ENCODE data around the gene TPM3. TPM values are rescaled to one million over a fixed set of nuclear protein-coding genes. Genes with fewer than 3 reads are reported as not detected.

Gene TPM3
- total and polyA plus RNA-seq, 2 experiments from 2014 or later: 557 to 578 TPM

GRCh38 chr1:154155251-154155650 lies 36.6 kb downstream of the TPM3 start:
- peaks cover 16% of the 10 kb centered on the region for H3K79me2 ChIP-seq (ENCODE audit: insufficient read depth)
- H2AFZ ChIP-seq: no peak overlapping the region
- TF ChIP-seq EZH2 (IDR thresholded peaks at IDR 0.05; ENCODE audit: insufficient read depth, poor library complexity, severe bottlenecking) (no peak), EZH2phosphoT487 (IDR thresholded peaks at IDR 0.05; ENCODE audit: insufficient read depth, low read depth) (no peak)
- H3K4me1 ChIP-seq (ENCODE audit: insufficient read depth): 0 out of 2 replicates have a peak, but pooled peaks cover 4% of the 10 kb centered on the region
- H3K36me3 ChIP-seq (ENCODE audit: low read depth): peaks cover 35% of the 10 kb centered on the region
- H4K20me1 ChIP-seq (ENCODE audit: insufficient read depth): no peaks in the 10 kb centered on the region
- H3K9ac ChIP-seq: 0 out of 2 replicates have a peak overlapping the region, but pooled peaks have one; percentile 3
- H3K27ac ChIP-seq: peak overlapping the region; percentile 38
- DNase-seq: peak; percentile 41
- in situ Hi-C loops (cut with MboI): no loop called here
- no peak overlapping the region for H3K4me2 ChIP-seq (ENCODE audit: unreplicated experiment)
- H3K9me2 ChIP-seq (ENCODE audit: insufficient read depth): no peaks in the 10 kb centered on the region
- WGBS, 2 experiments (ENCODE audit: low coverage in 1 of 2, low lambda C conversion rate in 2 of 2, missing lambda C conversion rate in 2 of 2): 22 to 25% methylated on average over 9 of the region's 9 CpGs
- H3K27me3 ChIP-seq (replicated peaks; ENCODE audit: insufficient read depth): no peaks in the 10 kb centered on the region
- no peaks in the 10 kb centered on the region for H3K9me3 ChIP-seq (ENCODE audit: low read depth)
- H3K4me3 ChIP-seq: no peak overlapping the region
- peaks cover 56% of the 10 kb centered on the region for H3F3A ChIP-seq (ENCODE audit: insufficient read depth)

GRCh38 chr1:154154534-154155191 lies 37.2 kb downstream of the TPM3 start, which contains the start of gene NUP210L:
TSS of gene NUP210L (minus strand) at chr1:154155073.
- no peak within 1 kb of the TSS for H3K4me2 ChIP-seq (ENCODE audit: unreplicated experiment)
- in situ Hi-C loops (cut with MboI): no loop called here
- no peak within 1 kb of the TSS for H2AFZ ChIP-seq
- no peak within 1 kb of the TSS for H3K4me3 ChIP-seq
- no peaks in the 10 kb centered on the region for H3K9me2 ChIP-seq (ENCODE audit: insufficient read depth)
- H3F3A ChIP-seq (ENCODE audit: insufficient read depth): peaks cover 52% of the 10 kb centered on the region
- H3K27ac ChIP-seq: peak within 1 kb of the TSS; percentile 38
- 77 to 78% methylated on average over 24 to 29 of the region's 29 CpGs for WGBS, 2 experiments (ENCODE audit: low coverage in 1 of 2, low lambda C conversion rate in 2 of 2, missing lambda C conversion rate in 2 of 2)
- peak; percentile 36 for DNase-seq
- no peaks in the 10 kb centered on the region for H3K9me3 ChIP-seq (ENCODE audit: low read depth)
- H3K36me3 ChIP-seq (ENCODE audit: low read depth): peaks cover 29% of the 10 kb centered on the region
- TF ChIP-seq EZH2phosphoT487 (IDR thresholded peaks at IDR 0.05; ENCODE audit: insufficient read depth, low read depth): no peak
- no peak for TF ChIP-seq EZH2 (IDR thresholded peaks at IDR 0.05; ENCODE audit: insufficient read depth, poor library complexity, severe bottlenecking)
- H3K4me1 ChIP-seq (ENCODE audit: insufficient read depth): 0 out of 2 replicates have a peak, but pooled peaks cover 4% of the 10 kb centered on the region
- peaks cover 10% of the 10 kb centered on the region for H3K79me2 ChIP-seq (ENCODE audit: insufficient read depth)
- H3K27me3 ChIP-seq (replicated peaks; ENCODE audit: insufficient read depth): no peaks in the 10 kb centered on the region
- H3K9ac ChIP-seq: 0 out of 2 replicates have a peak within 1 kb of the TSS, but pooled peaks have one; percentile 3
- H4K20me1 ChIP-seq (ENCODE audit: insufficient read depth): no peaks in the 10 kb centered on the region

GRCh38 chr1:154154053-154154452 lies 37.8 kb downstream of the TPM3 start:
- no peak for DNase-seq
- Histone ChIP-seq H3K4me1 (ENCODE audit: insufficient read depth) (0 out of 2 replicates have a peak, but pooled peaks cover 4% of the 10 kb centered on the region), H2AFZ (no peak overlapping the region), H4K20me1 (ENCODE audit: insufficient read depth) (no peaks in the 10 kb centered on the region), H3K9me2 (ENCODE audit: insufficient read depth) (no peaks in the 10 kb centered on the region), H3K4me2 (ENCODE audit: unreplicated experiment) (no peak overlapping the region), H3K27ac (no peak overlapping the region), H3K27me3 (replicated peaks; ENCODE audit: insufficient read depth) (no peaks in the 10 kb centered on the region), H3K79me2 (ENCODE audit: insufficient read depth) (peaks cover 4% of the 10 kb centered on the region), H3K4me3 (no peak overlapping the region), H3K9me3 (ENCODE audit: low read depth) (no peaks in the 10 kb centered on the region), H3K9ac (no peak overlapping the region), H3F3A (ENCODE audit: insufficient read depth) (peaks cover 46% of the 10 kb centered on the region), H3K36me3 (ENCODE audit: low read depth) (peaks cover 23% of the 10 kb centered on the region)
- TF ChIP-seq EZH2 (IDR thresholded peaks at IDR 0.05; ENCODE audit: insufficient read depth, poor library complexity, severe bottlenecking): no peak
- 95 to 97% methylated on average over 6 of the region's 6 CpGs for WGBS, 2 experiments (ENCODE audit: low coverage in 1 of 2, low lambda C conversion rate in 2 of 2, missing lambda C conversion rate in 2 of 2)
- in situ Hi-C loops (cut with MboI): no loop called here

GRCh38 chr1:154151311-154151710 lies 40.6 kb downstream of the TPM3 start:
- no peak for TF ChIP-seq EZH2 (IDR thresholded peaks at IDR 0.05; ENCODE audit: insufficient read depth, poor library complexity, severe bottlenecking)
- TF ChIP-seq EZH2phosphoT487 (IDR thresholded peaks at IDR 0.05; ENCODE audit: insufficient read depth, low read depth): no peak

More at GRCh38 chr1:154151311-154151710, 40.6 kb downstream of the TPM3 start:
- no peak overlapping the region for H3K27ac ChIP-seq
- H3K9ac ChIP-seq: no peak overlapping the region
- in situ Hi-C loops (cut with MboI): no loop called here
- 0 out of 2 replicates have a peak, but pooled peaks cover 4% of the 10 kb centered on the region for H3K4me1 ChIP-seq (ENCODE audit: insufficient read depth)
- peak; percentile 37 for DNase-seq
- H3K9me2 ChIP-seq (ENCODE audit: insufficient read depth): no peaks in the 10 kb centered on the region
- no peak overlapping the region for H2AFZ ChIP-seq
- peaks cover 25% of the 10 kb centered on the region for H3F3A ChIP-seq (ENCODE audit: insufficient read depth)
- H3K79me2 ChIP-seq (ENCODE audit: insufficient read depth): no peaks in the 10 kb centered on the region
- no peak overlapping the region for H3K4me2 ChIP-seq (ENCODE audit: unreplicated experiment)
- H3K36me3 ChIP-seq (ENCODE audit: low read depth): peaks cover 14% of the 10 kb centered on the region
- H3K9me3 ChIP-seq (ENCODE audit: low read depth): no peaks in the 10 kb centered on the region
- no peak overlapping the region for H3K4me3 ChIP-seq
- no peaks in the 10 kb centered on the region for H4K20me1 ChIP-seq (ENCODE audit: insufficient read depth)
- no peaks in the 10 kb centered on the region for H3K27me3 ChIP-seq (replicated peaks; ENCODE audit: insufficient read depth)

Data from GM23248 (cell line).